Endodermal cell (in vitro differentiated cells): ENCODE measurements around the gene ICA1. TPM values are rescaled to one million over a fixed set of nuclear protein-coding genes. Genes with fewer than 3 reads are reported as not detected.

Experiments
- DNase-seq: peaks from one replicate; pipeline ENCODE4 v3.0.0-alpha.2; 2017
- H3K27ac ChIP-seq: 2 replicates; pipeline ENCODE4 v1.5.1; 2013; ENCODE audit warnings: mild to moderate bottlenecking, low read depth, low read length, moderate library complexity
- H3K27me3 ChIP-seq: 2 replicates; pipeline ENCODE4 v1.6.1; 2013; ENCODE audit warnings: mild to moderate bottlenecking, low read length, moderate library complexity; ENCODE audit not compliant: insufficient read depth, control insufficient read depth, poor library complexity, severe bottlenecking
- H3K36me3 ChIP-seq: 2 replicates; pipeline ENCODE4 v1.7.0; 2013; ENCODE audit warnings: mild to moderate bottlenecking, low read length, moderate library complexity; ENCODE audit not compliant: control insufficient read depth, insufficient read depth
- H3K4me1 ChIP-seq: one replicate; pipeline ENCODE4 v1.7.0; 2013; ENCODE audit warnings: low read length; ENCODE audit not compliant: control insufficient read depth, insufficient read depth
- H3K4me3 ChIP-seq: 2 replicates; pipeline ENCODE4 v1.5.1; 2013; ENCODE audit warnings: mild to moderate bottlenecking, low read length, moderate library complexity
- H3K9ac ChIP-seq: 2 replicates; pipeline ENCODE4 v1.6.1; 2013; ENCODE audit warnings: mild to moderate bottlenecking, low read length, moderate library complexity; ENCODE audit not compliant: poor library complexity, severe bottlenecking; ENCODE audit errors: extremely low read depth
- H3K9me3 ChIP-seq: 2 replicates; pipeline ENCODE4 v1.6.1; 2013; ENCODE audit warnings: mild to moderate bottlenecking, low read length, moderate library complexity; ENCODE audit not compliant: control insufficient read depth
- H3K27ac Mint-ChIP-seq: 2 replicates; pipeline ENCODE4 v1.8.0; 2020; ENCODE audit warnings: mixed read lengths
- H3K27me3 Mint-ChIP-seq: 2 replicates; pipeline ENCODE4 v1.8.0; 2021; ENCODE audit warnings: mild to moderate bottlenecking, mixed read lengths; ENCODE audit not compliant: insufficient read depth
- H3K36me3 Mint-ChIP-seq: 2 replicates; pipeline ENCODE4 v1.8.0; 2020; ENCODE audit warnings: low read depth, mixed read lengths
- H3K4me1 Mint-ChIP-seq: 2 replicates; pipeline ENCODE4 v1.8.0; 2020; ENCODE audit warnings: mixed read lengths
- H3K4me3 Mint-ChIP-seq: 2 replicates; pipeline ENCODE4 v1.8.0; 2020; ENCODE audit warnings: mild to moderate bottlenecking, moderate library complexity, mixed read lengths
- H3K9me3 Mint-ChIP-seq: 2 replicates; pipeline ENCODE4 v1.8.0; 2020; ENCODE audit warnings: mild to moderate bottlenecking, mixed read lengths
- CTCF ChIP-seq: fragments of 200-600 bp; sonication (generic); conservative IDR thresholded peaks from 2 replicates; pipeline ENCODE4 v1.5.0; 2021; ENCODE audit warnings: antibody characterized with exemption, mild to moderate bottlenecking
- WGBS, 2 experiments: methylation state at CpG; one replicate each; pipeline versions ENCODE4 v1.1.5 to v1.1.7; 2013; ENCODE audit warnings: missing lambda C conversion rate in 2 of 2, mixed read lengths in 1 of 2; ENCODE audit not compliant: insufficient coverage in 1 of 2, insufficient read length in 1 of 2; 5-methylcytosine and 5-hydroxymethylcytosine counted together
- total RNA-seq, 2 donors: library from RNA; stranded (reverse); fragmentation: NEBNext Ultra II Directional in 1 of 2; extraction: Animal tissue kit (Norgen Biotek cat#: 25700) in 1 of 2; gene quantifications; 2 replicates in 1 of 2; 3 replicates in 1 of 2; pipeline ENCODE4 v1.2.1, GENCODE V29; 2021

ICA1 gene
- total RNA-seq, 2 donors from 2014 or later = 25.0 to 50.2 TPM

- Mint-ChIP-seq H3K4me1 (peaks cover 13% of the 10 kb centered on the region), H3K4me3 (no peak overlapping the region), H3K27ac (no peak overlapping the region), H3K9me3 (no peaks in the 10 kb centered on the region), H3K36me3 (no peaks in the 10 kb centered on the region), H3K27me3 (no peaks in the 10 kb centered on the region)
- H3K4me1 ChIP-seq = no peaks in the 10 kb centered on the region
- DNase-seq = no peak
- no peaks in the 10 kb centered on the region for H3K36me3 ChIP-seq
- 80 to 94% methylated on average over 2 to 3 of the region's 3 CpGs for WGBS, 2 experiments
- H3K27me3 ChIP-seq = no peaks in the 10 kb centered on the region
- no peak overlapping the region for H3K4me3 ChIP-seq
- no peak overlapping the region for H3K9ac ChIP-seq
- no peak for TF ChIP-seq CTCF
- no peaks in the 10 kb centered on the region for H3K9me3 ChIP-seq
- no peak overlapping the region for H3K27ac ChIP-seq
These were observed 28.8 kb upstream of the ICA1 start for GRCh38 chr7:8290645-8291308.

GRCh38 chr7:8286118-8286517 is 24.2 kb upstream of the ICA1 start:
- no peaks in the 10 kb centered on the region for H3K36me3 Mint-ChIP-seq

GRCh38 chr7:8285155-8285554 is 23.2 kb upstream of the ICA1 start:
- no peak for TF ChIP-seq CTCF
- Mint-ChIP-seq H3K4me1 (peaks cover 12% of the 10 kb centered on the region), H3K9me3 (no peaks in the 10 kb centered on the region), H3K27me3 (no peaks in the 10 kb centered on the region), H3K4me3 (no peak overlapping the region), H3K27ac (no peak overlapping the region), H3K36me3 (no peaks in the 10 kb centered on the region)
- H3K9me3 ChIP-seq = no peaks in the 10 kb centered on the region
- H3K27me3 ChIP-seq = no peaks in the 10 kb centered on the region
- no peaks in the 10 kb centered on the region for H3K4me1 ChIP-seq
- H3K4me3 ChIP-seq = no peak overlapping the region
- DNase-seq = no peak
- H3K9ac ChIP-seq = no peak overlapping the region
- H3K36me3 ChIP-seq = no peaks in the 10 kb centered on the region
- no peak overlapping the region for H3K27ac ChIP-seq

More at GRCh38 chr7:8286118-8286517, 24.2 kb upstream of the ICA1 start:
- DNase-seq = no peak
- Histone ChIP-seq H3K9me3 (no peaks in the 10 kb centered on the region), H3K4me1 (no peaks in the 10 kb centered on the region), H3K9ac (no peak overlapping the region), H3K27me3 (no peaks in the 10 kb centered on the region), H3K27ac (no peak overlapping the region), H3K4me3 (no peak overlapping the region), H3K36me3 (no peaks in the 10 kb centered on the region)
- Mint-ChIP-seq H3K4me1 (peaks cover 12% of the 10 kb centered on the region), H3K27me3 (no peaks in the 10 kb centered on the region), H3K9me3 (no peaks in the 10 kb centered on the region), H3K27ac (no peak overlapping the region), H3K4me3 (no peak overlapping the region)
- WGBS, 2 experiments = 95% methylated on average over 1 of the region's 2 CpGs; no CpG with 5 or more reads in 1 of the 2 experiments
- TF ChIP-seq CTCF = no peak
